ENCODE results near the gene WNT9A. TPM values are rescaled to one million over a fixed set of nuclear protein-coding genes. Genes with fewer than 3 reads are reported as not detected.

Gene WNT9A
- polyA plus RNA-seq, 4 donors = 0.27 to 2.7 (median 1.2) TPM

GRCh38 chr1:227869279-227869842 is 78.4 kb downstream of the WNT9A start:
- Histone ChIP-seq H3K4me3 (ENCODE audit: low read depth in 1 of 3, low read length in 3 of 3) (no peak overlapping the region), H3K4me1 (ENCODE audit: control insufficient read depth in 3 of 3, insufficient read depth in 2 of 3, low read depth in 1 of 3, low read length in 2 of 3) (no peaks in the 10 kb centered on the region), H3K27ac (ENCODE audit: low read depth in 1 of 3, low read length in 2 of 3) (no peak overlapping the region), H3K9me3 (ENCODE audit: control insufficient read depth in 2 of 2, insufficient read depth in 1 of 2, low read depth in 1 of 2, low read length in 1 of 2) (peaks cover 0 to 7% of the 10 kb centered on the region in 2 donors), H3K36me3 (ENCODE audit: control insufficient read depth in 3 of 3, insufficient read depth in 2 of 3, low read depth in 1 of 3, low read length in 3 of 3) (no peaks in the 10 kb centered on the region), H3K27me3 (ENCODE audit: control insufficient read depth in 3 of 3, insufficient read depth in 3 of 3, low read length in 3 of 3) (peaks cover 0 to 4% (median 0%) of the 10 kb centered on the region in 3 donors)
- WGBS, 3 donors = 54 to 64% (median 58%) methylated on average over 5 of the region's 5 CpGs
- FAIRE-seq (no peak), DNase-seq (no peak)

Other genes with a start within 250 kb of the WNT9A start
- 10 to 100 TPM in 2 of 4 donors, 1 to 10 TPM in 2; 8.4 to 14.7 (median 11.1) TPM for gene JMJD4, start 212.6 kb downstream of the WNT9A start, polyA plus RNA-seq
- 10 to 100 TPM in 3 of 4 donors, 1 to 10 TPM in 1; 9.8 to 22.5 (median 15.5) TPM for gene SNAP47, start 212.5 kb downstream of the WNT9A start, polyA plus RNA-seq
- not detected for gene PRSS38, start 132.3 kb downstream of the WNT9A start, polyA plus RNA-seq
- gene WNT3A, start 59.1 kb upstream of the WNT9A start, polyA plus RNA-seq = under 1 TPM in 1 of 4 donors, not detected in 3; 0.01 TPM
- gene ARF1, start 134.8 kb upstream of the WNT9A start, polyA plus RNA-seq = 100 to 1,000 TPM; 375 to 490 (median 410) TPM
- gene C1orf35, start 155.4 kb upstream of the WNT9A start, polyA plus RNA-seq = 10 to 100 TPM; 15.4 to 18.1 (median 16.0) TPM
- gene MRPL55, start 161.4 kb upstream of the WNT9A start, polyA plus RNA-seq = 100 to 1,000 TPM in 2 of 4 donors, 10 to 100 TPM in 2; 56.8 to 148 (median 96.5) TPM
- gene GUK1, start 192.3 kb upstream of the WNT9A start, polyA plus RNA-seq = 100 to 1,000 TPM; 183 to 595 (median 460) TPM
- 1 to 10 TPM in 1 of 4 donors, under 1 TPM in 2, not detected in 1; 0.27 to 1.4 (median 0.99) TPM for gene GJC2, start 202.0 kb upstream of the WNT9A start, polyA plus RNA-seq
- 1 to 10 TPM; 2.0 to 8.6 (median 6.0) TPM for gene IBA57, start 217.9 kb upstream of the WNT9A start, polyA plus RNA-seq

Data from small intestine (tissue), 7 donors.